ENCODE measurements around the gene ALG14. TPM values are rescaled to one million over a fixed set of nuclear protein-coding genes. Genes with fewer than 3 reads are reported as not detected.

Gene ALG14
- total RNA-seq, 1 experiment from 2014 or later = 13.0 TPM

GRCh38 chr1:94993931-94994645 is 78.7 kb downstream of the ALG14 start:
- no TSS peak for BruUV-seq (replicated peaks)
- H3K4me1 Mint-ChIP-seq (ENCODE audit: insufficient read depth, unreplicated experiment) = no peaks in the 10 kb centered on the region
- H3K27me3 Mint-ChIP-seq (ENCODE audit: insufficient read depth, unreplicated experiment) = no peaks in the 10 kb centered on the region
- TF ChIP-seq CTCF (IDR thresholded peaks at IDR 0.05; ENCODE audit: unreplicated experiment) = no peak
- no peaks in the 10 kb centered on the region for H3K9me3 Mint-ChIP-seq (ENCODE audit: unreplicated experiment)
- no peak for DNase-seq (ENCODE audit: unreplicated experiment)
- no peak overlapping the region for H3K4me3 Mint-ChIP-seq (ENCODE audit: unreplicated experiment)
- intact Hi-C loops (cut with micrococcal nuclease) = no loop called here
- POLR2A ChIA-PET = no interaction called here
- CTCF ChIA-PET = interaction anchor here (0.6 to 1.4 kb wide), 5 partner anchors 12 to 445 kb away, joined by 3 to 4 read pairs (median 3); no protein-coding TSS in a partner anchor
- no peaks in the 10 kb centered on the region for H3K36me3 Mint-ChIP-seq (ENCODE audit: insufficient read depth, unreplicated experiment)
- H3K27ac Mint-ChIP-seq (ENCODE audit: low read depth, unreplicated experiment) = no peak overlapping the region

GRCh38 chr1:94992863-94993563 is 79.7 kb downstream of the ALG14 start:
- intact Hi-C loops (cut with micrococcal nuclease) = no loop called here
- H3K4me1 Mint-ChIP-seq (ENCODE audit: insufficient read depth, unreplicated experiment) = no peaks in the 10 kb centered on the region
- no peak overlapping the region for H3K4me3 Mint-ChIP-seq (ENCODE audit: unreplicated experiment)
- no peaks in the 10 kb centered on the region for H3K9me3 Mint-ChIP-seq (ENCODE audit: unreplicated experiment)
- no peak for TF ChIP-seq CTCF (IDR thresholded peaks at IDR 0.05; ENCODE audit: unreplicated experiment)
- H3K36me3 Mint-ChIP-seq (ENCODE audit: insufficient read depth, unreplicated experiment) = no peaks in the 10 kb centered on the region
- CTCF ChIA-PET = no interaction called here
- no peak overlapping the region for H3K27ac Mint-ChIP-seq (ENCODE audit: low read depth, unreplicated experiment)
- no TSS peak for BruUV-seq (replicated peaks)
- no peak for DNase-seq (ENCODE audit: unreplicated experiment)
- POLR2A ChIA-PET = interaction anchor here (1.2 kb wide), 1 partner anchor 39 kb away, joined by 3 read pairs; no protein-coding TSS in a partner anchor
- H3K27me3 Mint-ChIP-seq (ENCODE audit: insufficient read depth, unreplicated experiment) = no peaks in the 10 kb centered on the region

GRCh38 chr1:94992161-94992560 is 80.6 kb downstream of the ALG14 start:
- intact Hi-C loops (cut with micrococcal nuclease) = no loop called here
- no peaks in the 10 kb centered on the region for H3K27me3 Mint-ChIP-seq (ENCODE audit: insufficient read depth, unreplicated experiment)

More at GRCh38 chr1:94992161-94992560, 80.6 kb downstream of the ALG14 start:
- DNase-seq (ENCODE audit: unreplicated experiment) = no peak
- no TSS peak for BruUV-seq (replicated peaks)
- ChIA-PET CTCF (no interaction called here), POLR2A (interaction anchor here (1.2 kb wide), 1 partner anchor 39 kb away, joined by 3 read pairs; no protein-coding TSS in a partner anchor)
- Mint-ChIP-seq H3K9me3 (ENCODE audit: unreplicated experiment) (no peaks in the 10 kb centered on the region), H3K27ac (ENCODE audit: low read depth, unreplicated experiment) (no peak overlapping the region), H3K4me3 (ENCODE audit: unreplicated experiment) (no peak overlapping the region), H3K4me1 (ENCODE audit: insufficient read depth, unreplicated experiment) (no peaks in the 10 kb centered on the region), H3K36me3 (ENCODE audit: insufficient read depth, unreplicated experiment) (no peaks in the 10 kb centered on the region)
- no peak for TF ChIP-seq CTCF (IDR thresholded peaks at IDR 0.05; ENCODE audit: unreplicated experiment)
